ENCODE measurements around the gene ANO3. TPM values are rescaled to one million over a fixed set of nuclear protein-coding genes. Genes with fewer than 3 reads are reported as not detected.
"Not testable (repeated sequence)": the region's sequence is repeated elsewhere in the genome, so short reads cannot be mapped to it uniquely, and the experiment has no call there.

The ANO3 gene
- total RNA-seq, 2 donors from 2014 or later, result not detected

DNA sequence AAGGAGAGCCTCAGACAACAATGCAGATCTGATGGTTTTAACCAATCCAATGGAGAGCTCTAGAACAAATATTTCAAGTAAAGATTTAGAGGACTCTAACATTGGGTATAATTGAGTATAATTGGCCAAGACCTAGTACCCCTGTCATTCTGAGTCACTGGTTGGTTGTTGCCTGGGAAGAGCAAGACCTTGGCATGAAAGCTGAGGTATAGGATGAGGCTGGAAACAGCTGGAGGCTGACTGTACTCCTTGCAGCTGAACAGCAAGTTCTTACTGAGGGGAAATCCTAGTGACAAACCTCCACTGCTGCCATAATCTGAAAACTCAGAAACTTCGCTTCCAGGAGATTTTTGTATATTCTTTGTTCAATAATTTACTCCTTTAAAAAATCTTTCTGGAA lies 294.4 kb downstream of the ANO3 start:
- no peaks in the 10 kb centered on the region for H3K27me3 Mint-ChIP-seq
- ATAC-seq (replicated peaks), result no peak
- no peak overlapping the region for H3K4me3 Mint-ChIP-seq
- no peak overlapping the region for H3K27ac Mint-ChIP-seq
- H3K4me1 Mint-ChIP-seq, result no peaks in the 10 kb centered on the region
- no peaks in the 10 kb centered on the region for H3K36me3 Mint-ChIP-seq (ENCODE audit: low read depth)
- peaks cover 6% of the 10 kb centered on the region for H3K9me3 Mint-ChIP-seq

- no peak overlapping the region for H3K27ac Mint-ChIP-seq
- peaks cover 9% of the 10 kb centered on the region for H3K9me3 Mint-ChIP-seq
- H3K27me3 Mint-ChIP-seq, result no peaks in the 10 kb centered on the region
- no peaks in the 10 kb centered on the region for H3K4me1 Mint-ChIP-seq
- no peak overlapping the region for H3K4me3 Mint-ChIP-seq
- ATAC-seq (replicated peaks), result no peak
- H3K36me3 Mint-ChIP-seq (ENCODE audit: low read depth), result no peaks in the 10 kb centered on the region
Measured at GRCh38 chr11:26632691-26633159, 300.8 kb downstream of the ANO3 start.

- not testable (repeated sequence) for H3K4me3 Mint-ChIP-seq; H3K4me1 Mint-ChIP-seq; H3K27me3 Mint-ChIP-seq; ATAC-seq (replicated peaks); H3K36me3 Mint-ChIP-seq (ENCODE audit: low read depth); H3K27ac Mint-ChIP-seq
- peaks cover 12% of the 10 kb centered on the region for H3K9me3 Mint-ChIP-seq
Measured at GRCh38 chr11:26643314-26643713, 311.4 kb downstream of the ANO3 start.

DNA sequence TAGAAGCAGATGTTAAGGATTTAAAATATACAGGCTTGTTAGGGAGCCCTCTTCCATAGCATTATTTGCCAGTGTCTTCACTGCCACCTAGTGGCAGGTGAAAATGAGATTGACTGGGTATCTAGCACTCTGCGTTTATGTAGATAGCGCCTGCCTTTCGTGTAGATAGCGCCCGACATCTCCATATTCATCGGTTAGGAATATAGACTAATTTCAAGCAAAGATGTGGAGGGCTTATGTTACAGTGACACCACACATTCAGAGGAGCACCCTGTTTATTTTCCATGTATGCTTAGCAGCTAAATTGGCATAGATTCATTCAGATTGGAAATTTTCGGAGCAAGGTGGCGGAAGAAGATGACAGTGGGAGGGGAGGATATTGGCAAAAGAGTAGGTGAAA lies 318.0 kb downstream of the ANO3 start:
- Mint-ChIP-seq H3K27me3 (no peaks in the 10 kb centered on the region), H3K4me3 (no peak overlapping the region), H3K36me3 (ENCODE audit: low read depth) (no peaks in the 10 kb centered on the region), H3K27ac (no peak overlapping the region), H3K9me3 (peaks cover 4% of the 10 kb centered on the region), H3K4me1 (no peaks in the 10 kb centered on the region)
- ATAC-seq (replicated peaks), result no peak

- peaks cover 4% of the 10 kb centered on the region for H3K9me3 Mint-ChIP-seq
- H3K36me3 Mint-ChIP-seq (ENCODE audit: low read depth), result no peaks in the 10 kb centered on the region
- no peak overlapping the region for H3K27ac Mint-ChIP-seq
- no peaks in the 10 kb centered on the region for H3K4me1 Mint-ChIP-seq
- H3K27me3 Mint-ChIP-seq, result no peaks in the 10 kb centered on the region
- no peak for ATAC-seq (replicated peaks)
- no peak overlapping the region for H3K4me3 Mint-ChIP-seq
Measured at GRCh38 chr11:26651916-26652315, 320.0 kb downstream of the ANO3 start.

DNA sequence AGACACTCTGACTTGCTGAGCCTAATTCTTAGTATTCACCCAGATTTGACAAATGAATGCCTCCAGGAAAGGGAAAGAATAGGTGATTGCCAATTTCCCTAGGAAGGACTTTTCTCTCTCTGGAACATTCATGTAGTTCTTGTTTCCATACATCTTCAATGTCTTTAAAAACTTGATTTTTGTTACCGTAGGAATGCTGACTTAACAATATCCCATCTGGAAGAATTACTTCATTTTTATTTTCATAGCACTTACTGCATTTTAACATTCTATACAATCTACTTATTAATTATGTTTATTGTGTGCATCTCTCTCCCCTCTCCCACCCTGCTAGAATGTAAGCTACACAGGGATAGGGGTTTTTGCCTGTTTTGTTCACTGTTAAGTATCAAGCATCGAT lies 323.4 kb downstream of the ANO3 start:
- H3K27ac Mint-ChIP-seq, result no peak overlapping the region
- no peak for ATAC-seq (replicated peaks)
- H3K4me3 Mint-ChIP-seq, result no peak overlapping the region
- H3K36me3 Mint-ChIP-seq (ENCODE audit: low read depth), result no peaks in the 10 kb centered on the region
- H3K9me3 Mint-ChIP-seq, result peaks cover 5% of the 10 kb centered on the region
- H3K4me1 Mint-ChIP-seq, result no peaks in the 10 kb centered on the region
- no peaks in the 10 kb centered on the region for H3K27me3 Mint-ChIP-seq

DNA sequence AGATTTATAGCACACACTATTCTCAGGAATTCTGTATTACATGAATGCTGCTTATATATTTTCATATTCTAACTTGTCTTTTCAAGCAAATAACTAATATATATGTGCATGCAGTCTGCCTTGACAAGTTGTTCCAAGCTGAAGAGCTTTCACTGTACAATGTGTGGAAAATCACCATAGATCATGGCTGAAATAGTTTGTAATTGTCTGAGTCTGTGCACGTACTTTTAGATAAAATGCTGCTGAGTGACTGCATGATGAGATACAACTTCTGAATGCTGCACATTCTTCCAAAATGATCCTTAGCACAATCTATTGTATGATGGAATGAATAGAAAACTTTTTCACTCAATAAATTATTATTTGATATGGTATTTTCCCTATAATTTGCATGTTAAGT lies 331.0 kb downstream of the ANO3 start:
- Mint-ChIP-seq H3K4me3 (no peak overlapping the region), H3K27me3 (no peaks in the 10 kb centered on the region), H3K9me3 (peaks cover under 1% of the 10 kb centered on the region), H3K4me1 (no peaks in the 10 kb centered on the region), H3K27ac (no peak overlapping the region), H3K36me3 (ENCODE audit: low read depth) (no peaks in the 10 kb centered on the region)
- ATAC-seq (replicated peaks), result no peak

DNA sequence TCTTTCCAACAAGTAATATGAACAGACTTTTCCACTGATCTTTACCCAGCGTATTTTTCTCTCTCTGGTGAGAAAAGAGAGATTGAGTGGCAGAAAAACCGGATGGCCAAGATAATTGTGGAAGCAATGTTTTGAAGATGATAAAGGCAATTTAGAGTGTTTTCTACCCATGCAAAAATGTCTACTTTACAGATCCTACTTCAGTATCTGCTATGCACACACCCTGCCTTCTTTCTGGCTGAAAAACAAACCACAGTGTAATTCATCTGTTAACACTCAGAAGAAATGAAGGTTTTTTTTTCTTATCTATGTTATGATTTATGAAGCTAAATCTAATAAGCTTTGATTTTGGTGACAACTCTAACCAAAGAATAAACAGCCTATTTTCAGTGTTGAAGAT lies 333.1 kb downstream of the ANO3 start:
- Mint-ChIP-seq H3K9me3 (no peaks in the 10 kb centered on the region), H3K4me1 (no peaks in the 10 kb centered on the region), H3K36me3 (ENCODE audit: low read depth) (no peaks in the 10 kb centered on the region), H3K27ac (no peak overlapping the region), H3K27me3 (no peaks in the 10 kb centered on the region), H3K4me3 (no peak overlapping the region)
- no peak for ATAC-seq (replicated peaks)

DNA sequence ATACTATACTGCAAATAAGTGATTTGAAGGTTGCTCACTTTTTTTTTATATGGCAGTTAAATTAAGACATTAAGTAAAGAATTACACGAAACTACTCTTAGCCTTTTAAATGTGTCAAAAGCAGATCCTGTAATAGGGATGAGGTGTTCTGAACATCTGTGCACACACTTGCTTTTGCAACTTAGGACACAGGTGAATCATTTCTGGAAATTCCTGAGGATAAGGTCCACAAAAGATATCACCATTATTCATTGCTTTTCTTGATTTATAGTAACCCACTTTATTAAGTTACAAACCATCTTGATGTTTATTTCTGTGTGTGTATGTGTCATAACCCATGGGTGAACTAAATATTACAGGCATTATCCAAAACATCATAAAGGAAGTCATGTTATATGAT lies 334.0 kb downstream of the ANO3 start:
- H3K4me3 Mint-ChIP-seq, result no peak overlapping the region
- no peak for ATAC-seq (replicated peaks)
- no peaks in the 10 kb centered on the region for H3K9me3 Mint-ChIP-seq
- no peak overlapping the region for H3K27ac Mint-ChIP-seq
- H3K27me3 Mint-ChIP-seq, result no peaks in the 10 kb centered on the region
- no peaks in the 10 kb centered on the region for H3K4me1 Mint-ChIP-seq
- no peaks in the 10 kb centered on the region for H3K36me3 Mint-ChIP-seq (ENCODE audit: low read depth)

GRCh38 chr11:26675233-26675928 lies 343.5 kb downstream of the ANO3 start:
- Mint-ChIP-seq H3K4me3 (no peak overlapping the region), H3K36me3 (ENCODE audit: low read depth) (no peaks in the 10 kb centered on the region), H3K9me3 (no peaks in the 10 kb centered on the region), H3K4me1 (no peaks in the 10 kb centered on the region), H3K27me3 (no peaks in the 10 kb centered on the region), H3K27ac (no peak overlapping the region)
- no peak for ATAC-seq (replicated peaks)

DNA sequence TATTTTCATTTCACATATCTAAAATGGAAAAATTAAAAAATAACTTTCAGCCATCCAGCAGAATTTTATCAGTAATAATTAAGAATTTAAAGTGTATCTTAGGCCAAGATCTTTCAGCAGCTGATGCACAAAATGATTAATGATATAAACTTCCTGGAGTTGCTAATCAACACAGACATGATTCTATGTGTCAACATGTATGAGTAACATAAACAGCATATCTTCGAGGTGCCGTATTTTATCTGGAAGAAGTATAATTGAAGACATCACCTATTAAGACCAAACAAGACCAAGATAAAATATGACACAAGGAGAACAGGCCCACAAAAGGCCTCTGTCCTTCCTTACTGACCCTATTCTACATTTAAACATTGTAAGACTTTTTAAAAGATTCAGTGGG lies 344.7 kb downstream of the ANO3 start:
- H3K27me3 Mint-ChIP-seq, result no peaks in the 10 kb centered on the region

DNA sequence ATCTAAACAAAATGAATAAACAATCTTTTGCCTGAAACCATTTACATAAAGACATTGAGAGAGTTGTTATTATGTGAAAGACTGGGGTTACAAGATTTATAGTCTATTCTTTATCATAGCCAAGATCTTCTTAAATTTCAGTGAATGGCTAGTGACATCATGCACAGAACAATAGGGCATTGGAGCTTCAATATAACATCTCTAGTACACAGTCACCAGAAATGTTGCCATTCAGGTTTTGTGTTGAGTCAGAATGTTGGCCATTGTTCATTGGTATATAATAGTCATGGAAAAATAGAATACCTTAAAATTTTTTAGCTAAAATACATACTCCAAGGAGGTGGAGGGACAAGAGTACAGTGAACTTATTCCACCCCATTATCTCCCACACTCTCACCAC lies 345.6 kb downstream of the ANO3 start:
- Mint-ChIP-seq H3K27ac (no peak overlapping the region), H3K36me3 (ENCODE audit: low read depth) (no peaks in the 10 kb centered on the region), H3K9me3 (no peaks in the 10 kb centered on the region), H3K27me3 (no peaks in the 10 kb centered on the region), H3K4me1 (no peaks in the 10 kb centered on the region), H3K4me3 (no peak overlapping the region)
- no peak for ATAC-seq (replicated peaks)

More for the DNA sequence above, 344.7 kb downstream of the ANO3 start:
- H3K4me3 Mint-ChIP-seq, result no peak overlapping the region
- H3K4me1 Mint-ChIP-seq, result no peaks in the 10 kb centered on the region
- no peaks in the 10 kb centered on the region for H3K9me3 Mint-ChIP-seq
- ATAC-seq (replicated peaks), result no peak
- no peaks in the 10 kb centered on the region for H3K36me3 Mint-ChIP-seq (ENCODE audit: low read depth)
- no peak overlapping the region for H3K27ac Mint-ChIP-seq

- Mint-ChIP-seq H3K4me3 (no peak overlapping the region), H3K27me3 (no peaks in the 10 kb centered on the region), H3K36me3 (ENCODE audit: low read depth) (no peaks in the 10 kb centered on the region), H3K9me3 (no peaks in the 10 kb centered on the region), H3K27ac (no peak overlapping the region), H3K4me1 (no peaks in the 10 kb centered on the region)
- ATAC-seq (replicated peaks), result no peak
Measured at GRCh38 chr11:26687351-26687750, 355.4 kb downstream of the ANO3 start.

- H3K36me3 Mint-ChIP-seq (ENCODE audit: low read depth), result no peaks in the 10 kb centered on the region
- ATAC-seq (replicated peaks), result no peak
- no peaks in the 10 kb centered on the region for H3K4me1 Mint-ChIP-seq
- no peak overlapping the region for H3K4me3 Mint-ChIP-seq
- no peaks in the 10 kb centered on the region for H3K27me3 Mint-ChIP-seq
- H3K27ac Mint-ChIP-seq, result no peak overlapping the region
- H3K9me3 Mint-ChIP-seq, result no peaks in the 10 kb centered on the region
Measured at GRCh38 chr11:26688701-26689100, 356.8 kb downstream of the ANO3 start.

GRCh38 chr11:26696330-26696729 lies 364.4 kb downstream of the ANO3 start:
- no peak for ATAC-seq (replicated peaks)
- Mint-ChIP-seq H3K27ac (no peak overlapping the region), H3K4me3 (no peak overlapping the region)

DNA sequence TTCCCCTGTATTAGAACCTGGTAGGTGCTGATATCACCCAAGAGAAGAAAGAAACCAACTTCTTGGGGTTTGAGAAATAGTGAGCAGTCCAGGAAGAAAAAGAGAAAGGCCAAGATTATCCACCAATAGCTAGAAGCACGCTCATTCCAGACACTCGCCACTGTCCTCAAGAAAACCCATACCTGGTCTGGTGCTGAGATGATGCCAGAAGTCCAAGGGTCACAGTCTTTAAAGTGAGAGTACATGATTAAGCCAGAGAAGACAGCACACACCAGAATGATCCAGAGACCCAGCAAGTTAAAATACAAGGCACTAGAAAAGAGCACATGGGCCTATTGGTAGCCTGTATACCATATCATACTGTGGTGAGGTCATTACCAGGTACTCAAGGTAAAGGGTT lies 366.3 kb downstream of the ANO3 start:
- peaks cover 4% of the 10 kb centered on the region for H3K9me3 Mint-ChIP-seq
- H3K36me3 Mint-ChIP-seq (ENCODE audit: low read depth), result no peaks in the 10 kb centered on the region
- no peaks in the 10 kb centered on the region for H3K4me1 Mint-ChIP-seq
- ATAC-seq (replicated peaks), result no peak
- H3K4me3 Mint-ChIP-seq, result no peak overlapping the region
- no peaks in the 10 kb centered on the region for H3K27me3 Mint-ChIP-seq
- no peak overlapping the region for H3K27ac Mint-ChIP-seq

More at GRCh38 chr11:26696330-26696729, 364.4 kb downstream of the ANO3 start:
- peaks cover 4% of the 10 kb centered on the region for H3K9me3 Mint-ChIP-seq
- H3K36me3 Mint-ChIP-seq (ENCODE audit: low read depth), result no peaks in the 10 kb centered on the region
- no peaks in the 10 kb centered on the region for H3K27me3 Mint-ChIP-seq
- H3K4me1 Mint-ChIP-seq, result no peaks in the 10 kb centered on the region

All from activated T-helper 17 cell treated with anti-CD3 and anti-CD28 coated beads, Interleukin-2, amount 50 U/mL, for 72 hours (primary cell).